K562 (cell line): ENCODE results near the gene CNP. TPM values are rescaled to one million over a fixed set of nuclear protein-coding genes. Genes with fewer than 3 reads are reported as not detected.

ENCODE experiments used
- ATAC-seq: fragments of 200-7000 bp; cut with Tn5 transposase; 3 replicates; pipeline ENCODE4 v1.9.1; 2020; ENCODE audit warnings: moderate library complexity
- BruUV-seq: library from RNA; stranded (reverse); fragments of 400-500 nt; replicated peaks from 2 replicates; lab custom pipeline; 2021; lab: Mats Ljungman, UMichigan
- CTCF ChIA-PET: fragments of 300-600 bp; formaldehyde crosslinking; extraction: SDS; loops from one replicate; lab custom pipeline; 2021; ENCODE audit warnings: low intra/inter-chr PET ratio; lab: Yijun Ruan, JAX
- POLR2A ChIA-PET: fragments of 300-600, 350-650 bp; sonication (Branson Sonifier 250); formaldehyde crosslinking; extraction: SDS; loops from one replicate; lab custom pipeline; 2021; ENCODE audit warnings: antibody characterized with exemption, inconsistent platforms; lab: Yijun Ruan, JAX
- DNase-seq, 4 experiments: peaks; one replicate each; pipeline versions ENCODE4 v3.0.0 to v3.0.0-alpha.2; 2011 to 2018; ENCODE audit warnings: low spot score in 3 of 4, mixed read lengths in 3 of 4; ENCODE audit errors: extremely low read depth in 1 of 4
- FAIRE-seq: peaks from 2 replicates; lab custom pipeline; 2011; peaks lifted over from hg19 to GRCh38; lab: Jason Lieb, UNC
- H2AFZ ChIP-seq: 2 replicates; pipeline ENCODE4 v1.6.0; 2011; ENCODE audit warnings: low read depth, low read length, control low read depth, inconsistent platforms
- H3K27ac ChIP-seq: fragments of 200-600 bp; 3 replicates; pipeline ENCODE4 v1.8.0; 2011; ENCODE audit warnings: low read depth, mild to moderate bottlenecking, control low read depth, inconsistent platforms, low read length, moderate library complexity, mixed read lengths; ENCODE audit errors: extremely low read depth
- H3K27me3 ChIP-seq, 2 experiments: fragments of 300-600 bp in 1 of 2; 2 replicates in 1 of 2; 3 replicates in 1 of 2; pipeline versions ENCODE4 v1.6.0 to v1.8.0; 2011; ENCODE audit warnings: inconsistent platforms in 2 of 2, low read length in 2 of 2, mild to moderate bottlenecking in 1 of 2, mixed read lengths in 1 of 2, moderate library complexity in 1 of 2; ENCODE audit not compliant: control insufficient read depth in 2 of 2, insufficient read depth in 2 of 2
- H3K36me3 ChIP-seq: fragments of 300-600 bp; 3 replicates; pipeline ENCODE4 v1.8.0; 2011; ENCODE audit warnings: mild to moderate bottlenecking, low read length, inconsistent platforms; ENCODE audit not compliant: control insufficient read depth, insufficient read depth
- H3K4me1 ChIP-seq, 2 experiments: fragments of 200-600 bp in 1 of 2; replicated peaks in 1 of 2; 2 replicates in 1 of 2; 3 replicates in 1 of 2; pipeline versions ENCODE4 v1.5.1 to v1.8.0; 2011; ENCODE audit warnings: inconsistent platforms in 2 of 2, low read length in 2 of 2, mild to moderate bottlenecking in 1 of 2, mixed read lengths in 1 of 2, moderate library complexity in 1 of 2; ENCODE audit not compliant: control insufficient read depth in 2 of 2, insufficient read depth in 2 of 2
- H3K4me2 ChIP-seq: 2 replicates; pipeline ENCODE4 v1.6.1; 2011; ENCODE audit warnings: low read length, control low read depth, inconsistent platforms, mixed read lengths; ENCODE audit not compliant: insufficient read depth
- H3K4me3 ChIP-seq: fragments of 200-600 bp; sonication (generic), shearing (Covaris generic); 2 replicates; pipeline ENCODE4 v1.5.1; 2016; ENCODE audit warnings: control low read depth, inconsistent platforms
- H3K79me2 ChIP-seq: fragments of 200-600 bp; 3 replicates; pipeline ENCODE4 v1.8.0; 2011; ENCODE audit warnings: low read length, inconsistent platforms; ENCODE audit not compliant: control insufficient read depth, insufficient read depth
- H3K9ac ChIP-seq, 2 experiments: 2 replicates each; pipeline versions ENCODE4 v1.6.0 to v1.6.1; 2011; ENCODE audit warnings: low read depth in 2 of 2, low read length in 2 of 2, control low read depth in 1 of 2, inconsistent platforms in 1 of 2, mild to moderate bottlenecking in 1 of 2, mixed read lengths in 1 of 2; ENCODE audit not compliant: insufficient read depth in 1 of 2
- H3K9me1 ChIP-seq: one replicate; pipeline ENCODE4 v1.6.0; 2011; ENCODE audit warnings: inconsistent platforms, mild to moderate bottlenecking, low read length, moderate library complexity; ENCODE audit not compliant: control insufficient read depth, insufficient read depth
- H3K9me3 ChIP-seq: replicated peaks from 2 replicates; pipeline ENCODE4 v1.5.1; 2011; ENCODE audit warnings: low read depth, low read length, inconsistent platforms; ENCODE audit not compliant: control insufficient read depth, insufficient read depth
- H4K20me1 ChIP-seq: replicated peaks from 2 replicates; pipeline ENCODE4 v1.6.1; 2011; ENCODE audit warnings: low read length, inconsistent platforms, mixed read lengths; ENCODE audit not compliant: control insufficient read depth, insufficient read depth
- BRD4 ChIP-seq: fragments of 200-600 bp; sonication (generic); IDR thresholded peaks from 2 replicates; pipeline ENCODE4 v1.6.1; 2017; ENCODE audit warnings: inconsistent platforms
- EGR1 ChIP-seq: fragments of 450-650 bp; conservative IDR thresholded peaks from 2 replicates; pipeline ENCODE4 v1.6.1; 2017; ENCODE audit warnings: mild to moderate bottlenecking
- HMG20A ChIP-seq: fragments of 450-650 bp; formaldehyde crosslinking; conservative IDR thresholded peaks from 2 replicates; pipeline ENCODE4 v1.4.0; 2020; ENCODE audit warnings: mild to moderate bottlenecking, mixed read lengths
- HSF4 ChIP-seq: fragments of 250-450 bp; sonication (Bioruptor Pico); IDR thresholded peaks from 2 replicates; pipeline ENCODE4 v2.1.2; 2022; ENCODE audit warnings: mild to moderate bottlenecking, moderate library complexity, borderline replicate concordance
- MCM5 ChIP-seq: fragments of 450-650 bp; IDR thresholded peaks from 2 replicates; pipeline ENCODE4 v1.6.1; 2016; ENCODE audit warnings: low read depth
- PHF20 ChIP-seq: fragments of 450-650 bp; IDR thresholded peaks from 2 replicates; pipeline ENCODE4 v1.6.1; 2018; ENCODE audit not compliant: partially characterized antibody
- ZFP36 ChIP-seq: fragments of 150-350 bp; IDR thresholded peaks from 2 replicates; pipeline ENCODE4 v1.6.1; 2018; ENCODE audit warnings: low read length, low read depth; ENCODE audit not compliant: partially characterized antibody
- WGBS: fragments of 100-300 bp; shearing (Covaris generic); methylation state at CpG from one replicate; pipeline ENCODE4 v1.1.6; 2016; ENCODE audit warnings: low coverage, mixed read lengths; ENCODE audit not compliant: insufficient coverage; ENCODE audit errors: missing lambda C conversion rate; 5-methylcytosine and 5-hydroxymethylcytosine counted together
- in situ Hi-C: fragments of 300-500 bp; cut with MboI; formaldehyde crosslinking; loops from 4 replicates; pipeline ENCODE4 v1.15.0; 2018; ENCODE audit warnings: inconsistent platforms, mixed read lengths
- intact Hi-C: fragments of 100-400 bp; cut with micrococcal nuclease; formaldehyde crosslinking; loops from 2 replicates; pipeline ENCODE4 v1.14.2; 2022
- polyA plus RNA-seq, 8 experiments: library from polyadenylated mRNA; depleted of rRNA in 4 of 8; stranded (reverse) in 5 of 8; unstranded in 3 of 8; fragments of >200 nt; fragmentation: Nextera tagmentation in 2 of 8; fragmentation: Illumina TruSeq in 1 of 8; extraction: Ambion mirVana in 2 of 8; extraction: Trizol in 1 of 8; gene quantifications; 2 replicates each; pipeline versions ENCODE4 v1.2.1 to v1.2.3, GENCODE V29; 2011 to 2014; ENCODE audit warnings: inconsistent platforms in 1 of 8, missing spikeins in 1 of 8
- total RNA-seq, 7 experiments: library from RNA; depleted of rRNA in 6 of 7; stranded (reverse); fragments of >200 nt in 6 of 7; fragmentation: Illumina TruSeq in 2 of 7; extraction: Trizol in 2 of 7; gene quantifications; 2 replicates each; pipeline versions ENCODE4 v1.2.1 to v1.2.3, GENCODE V29; 2011 to 2021; ENCODE audit warnings: low replicate concordance in 1 of 7
- TF ChIP-seq, protein P1 (sequence below): fragments of 450-650 bp; IDR thresholded peaks from 2 replicates; pipeline ENCODE4 v1.6.1; 2017; ENCODE audit warnings: mild to moderate bottlenecking, moderate library complexity
- TF ChIP-seq, protein P2 (sequence below): fragments of 450-650 bp; IDR thresholded peaks from 2 replicates; pipeline ENCODE4 v1.6.1; 2016
- TF ChIP-seq, protein P3 (sequence below): IDR thresholded peaks from 2 replicates; pipeline ENCODE4 v1.6.1; 2011; ENCODE audit warnings: borderline replicate concordance, low read depth, mild to moderate bottlenecking, moderate library complexity, low read length; ENCODE audit not compliant: insufficient read depth, poor library complexity, severe bottlenecking
- TF ChIP-seq, protein P4 (sequence below): fragments of 250-450 bp; sonication (Bioruptor Pico); IDR thresholded peaks from 2 replicates; pipeline ENCODE4 v1.4.0; 2020; ENCODE audit warnings: borderline replicate concordance

CNP gene
- total and polyA plus RNA-seq, 9 of the 15 experiments (the other 6 are each of a cell fraction or from before 2014, with no cell fraction given): 1.7 to 52.0 (median 29.1) TPM

DNA sequence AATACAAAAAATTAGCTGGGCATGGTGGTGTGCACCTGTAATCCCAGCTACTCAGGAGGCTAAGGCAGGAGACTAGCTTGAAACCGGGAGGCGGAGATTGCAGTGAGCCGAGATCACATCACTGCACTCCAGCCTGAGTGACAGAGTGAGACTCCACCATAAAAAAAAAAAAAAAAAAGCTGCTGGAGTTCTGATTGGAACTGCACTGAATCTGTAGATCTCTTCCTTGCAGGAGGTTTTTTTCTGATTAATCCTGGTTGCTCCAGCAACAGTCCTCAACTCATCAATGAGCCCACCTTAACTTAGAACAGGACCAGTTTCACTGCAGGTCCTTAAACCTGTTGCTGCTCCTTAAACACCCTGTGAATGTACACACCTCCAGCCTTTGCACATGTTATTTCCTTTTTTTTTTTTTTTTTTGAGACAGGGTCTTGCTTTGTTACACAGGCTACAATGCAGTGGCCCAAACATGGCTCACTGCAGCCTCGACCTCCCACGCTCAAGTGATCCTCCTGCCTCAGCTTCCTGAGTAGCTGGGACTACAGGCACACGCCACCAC, 37.8 kb upstream of the CNP start:
- FAIRE-seq (no peak), ATAC-seq (no peak), DNase-seq (no peak)
- TF ChIP-seq EGR1 (0 out of 2 replicates have a peak, but pooled peaks have one; percentile 19), HMG20A (no peak), BRD4 (no peak), MCM5 (no peak), ZFP36 (no peak), HSF4 (CRISPR knock-in tag) (no peak), PHF20 (no peak)
- TF ChIP-seq, protein P1, sequence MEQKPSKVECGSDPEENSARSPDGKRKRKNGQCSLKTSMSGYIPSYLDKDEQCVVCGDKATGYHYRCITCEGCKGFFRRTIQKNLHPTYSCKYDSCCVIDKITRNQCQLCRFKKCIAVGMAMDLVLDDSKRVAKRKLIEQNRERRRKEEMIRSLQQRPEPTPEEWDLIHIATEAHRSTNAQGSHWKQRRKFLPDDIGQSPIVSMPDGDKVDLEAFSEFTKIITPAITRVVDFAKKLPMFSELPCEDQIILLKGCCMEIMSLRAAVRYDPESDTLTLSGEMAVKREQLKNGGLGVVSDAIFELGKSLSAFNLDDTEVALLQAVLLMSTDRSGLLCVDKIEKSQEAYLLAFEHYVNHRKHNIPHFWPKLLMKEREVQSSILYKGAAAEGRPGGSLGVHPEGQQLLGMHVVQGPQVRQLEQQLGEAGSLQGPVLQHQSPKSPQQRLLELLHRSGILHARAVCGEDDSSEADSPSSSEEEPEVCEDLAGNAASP: no peak
- TF ChIP-seq, protein P2, sequence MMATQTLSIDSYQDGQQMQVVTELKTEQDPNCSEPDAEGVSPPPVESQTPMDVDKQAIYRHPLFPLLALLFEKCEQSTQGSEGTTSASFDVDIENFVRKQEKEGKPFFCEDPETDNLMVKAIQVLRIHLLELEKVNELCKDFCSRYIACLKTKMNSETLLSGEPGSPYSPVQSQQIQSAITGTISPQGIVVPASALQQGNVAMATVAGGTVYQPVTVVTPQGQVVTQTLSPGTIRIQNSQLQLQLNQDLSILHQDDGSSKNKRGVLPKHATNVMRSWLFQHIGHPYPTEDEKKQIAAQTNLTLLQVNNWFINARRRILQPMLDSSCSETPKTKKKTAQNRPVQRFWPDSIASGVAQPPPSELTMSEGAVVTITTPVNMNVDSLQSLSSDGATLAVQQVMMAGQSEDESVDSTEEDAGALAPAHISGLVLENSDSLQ: peak; percentile 84
- TF ChIP-seq, protein P3, sequence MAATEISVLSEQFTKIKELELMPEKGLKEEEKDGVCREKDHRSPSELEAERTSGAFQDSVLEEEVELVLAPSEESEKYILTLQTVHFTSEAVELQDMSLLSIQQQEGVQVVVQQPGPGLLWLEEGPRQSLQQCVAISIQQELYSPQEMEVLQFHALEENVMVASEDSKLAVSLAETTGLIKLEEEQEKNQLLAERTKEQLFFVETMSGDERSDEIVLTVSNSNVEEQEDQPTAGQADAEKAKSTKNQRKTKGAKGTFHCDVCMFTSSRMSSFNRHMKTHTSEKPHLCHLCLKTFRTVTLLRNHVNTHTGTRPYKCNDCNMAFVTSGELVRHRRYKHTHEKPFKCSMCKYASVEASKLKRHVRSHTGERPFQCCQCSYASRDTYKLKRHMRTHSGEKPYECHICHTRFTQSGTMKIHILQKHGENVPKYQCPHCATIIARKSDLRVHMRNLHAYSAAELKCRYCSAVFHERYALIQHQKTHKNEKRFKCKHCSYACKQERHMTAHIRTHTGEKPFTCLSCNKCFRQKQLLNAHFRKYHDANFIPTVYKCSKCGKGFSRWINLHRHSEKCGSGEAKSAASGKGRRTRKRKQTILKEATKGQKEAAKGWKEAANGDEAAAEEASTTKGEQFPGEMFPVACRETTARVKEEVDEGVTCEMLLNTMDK: no peak
- TF ChIP-seq, protein P4, sequence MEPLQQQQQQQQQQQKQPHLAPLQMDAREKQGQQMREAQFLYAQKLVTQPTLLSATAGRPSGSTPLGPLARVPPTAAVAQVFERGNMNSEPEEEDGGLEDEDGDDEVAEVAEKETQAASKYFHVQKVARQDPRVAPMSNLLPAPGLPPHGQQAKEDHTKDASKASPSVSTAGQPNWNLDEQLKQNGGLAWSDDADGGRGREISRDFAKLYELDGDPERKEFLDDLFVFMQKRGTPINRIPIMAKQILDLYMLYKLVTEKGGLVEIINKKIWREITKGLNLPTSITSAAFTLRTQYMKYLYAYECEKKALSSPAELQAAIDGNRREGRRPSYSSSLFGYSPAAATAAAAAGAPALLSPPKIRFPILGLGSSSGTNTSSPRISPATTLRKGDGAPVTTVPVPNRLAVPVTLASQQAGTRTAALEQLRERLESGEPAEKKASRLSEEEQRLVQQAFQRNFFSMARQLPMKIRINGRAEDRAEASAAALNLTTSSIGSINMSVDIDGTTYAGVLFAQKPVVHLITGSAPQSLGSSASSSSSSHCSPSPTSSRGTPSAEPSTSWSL (CRISPR knock-in tag): no peak
- WGBS: 39% methylated on average over 6 of the region's 6 CpGs
- Histone ChIP-seq H3K9me3 (no peaks in the 10 kb centered on the region), H3K27me3 (no peaks in the 10 kb centered on the region), H3K9me1 (no peaks in the 10 kb centered on the region), H3K4me2 (peak overlapping the region; percentile 98), H3K79me2 (peaks cover 13% of the 10 kb centered on the region; the same call in 2 of the 3 replicates), H3K4me1 (peaks cover 19 to 21% of the 10 kb centered on the region in 2 experiments; a peak in 4 of 5 replicates), H2AFZ (peak overlapping the region; percentile 93), H3K9ac (peak overlapping the region; percentile 70 to 79), H3K4me3 (peak overlapping the region; percentile 45; the same call in 1 of the 2 replicates), H4K20me1 (no peaks in the 10 kb centered on the region), H3K27ac (peak overlapping the region; percentile 82), H3K36me3 (no peaks in the 10 kb centered on the region)
- CTCF ChIA-PET: no interaction called here
- in situ Hi-C loops (no loop called here), intact Hi-C loops (no loop called here)
- POLR2A ChIA-PET: interaction anchor here (0.6 to 2.4 kb wide), 7 partner anchors 8 to 256 kb away, joined by 3 to 21 read pairs (median 4); partner anchors contain the start of genes ACLY and CNP
- no TSS peak for BruUV-seq
